H9 (cell line): ENCODE results near the gene HTRA3. TPM values are rescaled to one million over a fixed set of nuclear protein-coding genes. Genes with fewer than 3 reads are reported as not detected.

ENCODE experiments used
- DNase-seq: peaks from one replicate; pipeline ENCODE4 v3.0.0-alpha.2; 2017
- H2AFZ ChIP-seq: one replicate; pipeline ENCODE4 v1.6.1; 2013; ENCODE audit warnings: mild to moderate bottlenecking, low read length, control low read depth, moderate library complexity
- H2AK5ac ChIP-seq: 2 replicates; pipeline ENCODE4 v1.6.1; 2013; ENCODE audit warnings: low read length, control low read depth, mixed read lengths; ENCODE audit not compliant: insufficient read length
- H2BK120ac ChIP-seq: one replicate; pipeline ENCODE4 v1.6.1; 2013; ENCODE audit warnings: low read depth, mild to moderate bottlenecking, low read length, control low read depth, inconsistent platforms; ENCODE audit not compliant: poor library complexity, severe bottlenecking
- H2BK12ac ChIP-seq: 2 replicates; pipeline ENCODE4 v1.6.1; 2013; ENCODE audit warnings: low read length, control low read depth, mixed read lengths, low read depth; ENCODE audit not compliant: insufficient read length
- H2BK15ac ChIP-seq: 2 replicates; pipeline ENCODE4 v1.6.1; 2013; ENCODE audit warnings: low read depth, low read length, control low read depth
- H2BK20ac ChIP-seq: one replicate; pipeline ENCODE4 v1.6.1; 2013; ENCODE audit warnings: low read depth, mild to moderate bottlenecking, low read length, control low read depth, inconsistent platforms; ENCODE audit not compliant: poor library complexity, severe bottlenecking
- H2BK5ac ChIP-seq: 2 replicates; pipeline ENCODE4 v1.6.1; 2013; ENCODE audit warnings: low read length, control low read depth, mixed read lengths; ENCODE audit not compliant: insufficient read length
- H3K14ac ChIP-seq: 2 replicates; pipeline ENCODE4 v1.6.1; 2013; ENCODE audit warnings: low read length, control low read depth; ENCODE audit not compliant: insufficient read depth
- H3K18ac ChIP-seq: 2 replicates; pipeline ENCODE4 v1.6.1; 2013; ENCODE audit warnings: low read depth, mild to moderate bottlenecking, mixed read lengths, low read length, control low read depth; ENCODE audit not compliant: insufficient read length
- H3K23ac ChIP-seq: 2 replicates; pipeline ENCODE4 v1.6.1; 2013; ENCODE audit warnings: low read length, control low read depth, mixed read lengths, low read depth; ENCODE audit not compliant: insufficient read length
- H3K23me2 ChIP-seq: 2 replicates; pipeline ENCODE4 v1.6.1; 2013; ENCODE audit warnings: low read depth, mild to moderate bottlenecking, mixed read lengths, low read length, control low read depth; ENCODE audit not compliant: insufficient read length, poor library complexity, severe bottlenecking
- H3K27ac ChIP-seq: 2 replicates; pipeline ENCODE4 v1.5.1; 2013; ENCODE audit warnings: low read length, control low read depth, mixed read lengths, low read depth; ENCODE audit not compliant: insufficient read length
- H3K27me3 ChIP-seq: 2 replicates; pipeline ENCODE4 v1.6.1; 2013; ENCODE audit warnings: low read length, control low read depth, inconsistent platforms; ENCODE audit not compliant: insufficient read depth
- H3K4ac ChIP-seq: 2 replicates; pipeline ENCODE4 v1.6.1; 2013; ENCODE audit warnings: low read depth, mild to moderate bottlenecking, control low read depth, inconsistent platforms, low read length, moderate library complexity
- H3K4me1 ChIP-seq: 2 replicates; pipeline ENCODE4 v1.6.1; 2013; ENCODE audit warnings: low read length, control low read depth, inconsistent platforms; ENCODE audit not compliant: insufficient read depth
- H3K4me2 ChIP-seq: 2 replicates; pipeline ENCODE4 v1.6.1; 2013; ENCODE audit warnings: low read length, control low read depth, mixed read lengths; ENCODE audit not compliant: insufficient read length, insufficient read depth
- H3K56ac ChIP-seq: 2 replicates; pipeline ENCODE4 v1.6.1; 2013; ENCODE audit warnings: low read depth, mild to moderate bottlenecking, mixed read lengths, low read length, control low read depth; ENCODE audit not compliant: insufficient read length
- H3K79me1 ChIP-seq: 2 replicates; pipeline ENCODE4 v1.6.1; 2013; ENCODE audit warnings: low read depth, mild to moderate bottlenecking, moderate library complexity, low read length, control low read depth, inconsistent platforms; ENCODE audit not compliant: insufficient read depth, poor library complexity, severe bottlenecking
- H3K79me2 ChIP-seq: 2 replicates; pipeline ENCODE4 v1.6.1; 2013; ENCODE audit warnings: low read length, control low read depth, inconsistent platforms; ENCODE audit not compliant: insufficient read depth
- H3K9ac ChIP-seq: 2 replicates; pipeline ENCODE4 v1.6.1; 2013; ENCODE audit warnings: low read length, control low read depth, mixed read lengths; ENCODE audit not compliant: insufficient read length; ENCODE audit errors: extremely low read depth
- H3K9me3 ChIP-seq: one replicate; pipeline ENCODE4 v1.6.1; 2013; ENCODE audit warnings: low read depth, low read length, inconsistent platforms; ENCODE audit not compliant: control insufficient read depth
- H3T11ph ChIP-seq: one replicate; pipeline ENCODE4 v1.6.1; 2013; ENCODE audit warnings: mild to moderate bottlenecking, low read length, control low read depth, inconsistent platforms
- H4K20me1 ChIP-seq: one replicate; pipeline ENCODE4 v1.6.1; 2013; ENCODE audit not compliant: control insufficient read depth, insufficient read length, insufficient read depth
- H4K5ac ChIP-seq: 2 replicates; pipeline ENCODE4 v1.6.1; 2013; ENCODE audit warnings: low read depth, mild to moderate bottlenecking, mixed read lengths, low read length, control low read depth; ENCODE audit not compliant: insufficient read length
- H4K8ac ChIP-seq: replicated peaks from 2 replicates; pipeline ENCODE4 v1.6.1; 2013; ENCODE audit warnings: low read length, control low read depth, mixed read lengths, low read depth; ENCODE audit not compliant: insufficient read length
- H4K91ac ChIP-seq: 2 replicates; pipeline ENCODE4 v1.6.1; 2013; ENCODE audit warnings: low read depth, mild to moderate bottlenecking, moderate library complexity, mixed read lengths, low read length, control low read depth; ENCODE audit not compliant: insufficient read length
- H3K27ac Mint-ChIP-seq, 3 experiments: 2 replicates in 2 of 3; 3 replicates in 1 of 3; pipeline ENCODE4 v1.8.0; 2020 to 2021; ENCODE audit warnings: mixed read lengths in 3 of 3, mild to moderate bottlenecking in 1 of 3, moderate library complexity in 1 of 3
- H3K27me3 Mint-ChIP-seq: 2 replicates; pipeline ENCODE4 v1.8.0; 2021; ENCODE audit warnings: low read depth, mild to moderate bottlenecking, moderate library complexity, mixed read lengths
- H3K36me3 Mint-ChIP-seq, 3 experiments: 2 replicates in 2 of 3; 3 replicates in 1 of 3; pipeline ENCODE4 v1.8.0; 2020 to 2021; ENCODE audit warnings: low read depth in 3 of 3, mixed read lengths in 3 of 3; ENCODE audit not compliant: insufficient read depth in 1 of 3
- H3K4me1 Mint-ChIP-seq, 2 experiments: 2 replicates each; pipeline ENCODE4 v1.8.0; 2020; ENCODE audit warnings: mixed read lengths in 2 of 2
- H3K4me3 Mint-ChIP-seq, 2 experiments: 2 replicates in 1 of 2; 3 replicates in 1 of 2; pipeline ENCODE4 v1.8.0; 2020 to 2021; ENCODE audit warnings: mild to moderate bottlenecking in 2 of 2, mixed read lengths in 2 of 2, moderate library complexity in 1 of 2
- H3K9me3 Mint-ChIP-seq, 2 experiments: 2 replicates in 1 of 2; 3 replicates in 1 of 2; pipeline ENCODE4 v1.8.0; 2020; ENCODE audit warnings: mild to moderate bottlenecking in 2 of 2, mixed read lengths in 2 of 2, moderate library complexity in 1 of 2
- CTCF ChIP-seq: fragments of 200-600 bp; sonication (generic); conservative IDR thresholded peaks from 3 replicates; pipeline ENCODE4 v1.8.0; 2021; ENCODE audit warnings: antibody characterized with exemption, mild to moderate bottlenecking
- WGBS: extraction: QIAGEN DNeasy Blood & Tissue Kit; methylation state at CpG from one replicate; pipeline ENCODE4 v1.1.7; 2013; ENCODE audit warnings: missing lambda C conversion rate, low lambda C conversion rate, mixed read lengths; ENCODE audit not compliant: insufficient read length; ENCODE audit errors: extremely low coverage; 5-methylcytosine and 5-hydroxymethylcytosine counted together
- total RNA-seq: library from RNA; stranded (reverse); gene quantifications from 2 replicates; pipeline ENCODE4 v1.2.1, GENCODE V29; 2021

HTRA3 gene
- total RNA-seq, 1 experiment from 2014 or later = 3.0 TPM

DNA sequence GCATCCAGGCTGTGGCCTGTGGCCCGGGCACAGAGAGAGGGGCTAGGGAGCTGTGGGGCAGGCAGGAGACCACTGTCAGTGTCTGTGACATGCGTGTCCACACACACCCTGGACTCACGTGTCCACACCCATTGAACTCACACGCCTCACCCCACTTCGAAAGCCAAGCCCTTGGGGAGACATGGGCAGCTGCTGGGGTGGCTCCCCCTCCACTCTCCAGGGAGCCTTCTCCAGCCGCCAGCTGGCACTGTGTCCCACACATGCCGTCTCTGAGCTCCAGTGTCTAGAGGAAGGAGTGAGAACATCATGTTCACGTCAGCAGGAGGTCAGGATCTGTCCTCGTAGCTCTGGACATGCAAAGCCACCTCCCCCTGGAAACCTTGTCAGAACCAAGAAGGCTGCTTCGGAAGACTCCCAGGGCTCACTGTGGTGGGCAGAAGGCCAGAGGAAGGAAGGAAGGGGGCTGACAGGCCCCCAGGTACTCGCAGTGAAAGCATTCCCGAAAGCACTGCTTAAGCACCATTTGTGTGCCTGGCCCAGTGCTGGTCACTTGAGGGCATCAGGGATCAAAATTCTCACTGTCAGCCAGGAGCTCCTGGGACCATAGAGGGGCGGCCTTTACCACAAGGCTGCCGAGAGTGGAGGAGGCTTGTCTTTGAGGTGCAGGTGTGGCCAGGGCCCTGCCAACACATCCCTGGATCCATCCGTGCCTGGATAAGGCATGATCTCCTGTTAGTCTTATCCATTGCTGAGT, 61.4 kb downstream of the HTRA3 start:
- Mint-ChIP-seq H3K4me3 (no peak overlapping the region), H3K27me3 (peaks cover 11% of the 10 kb centered on the region), H3K4me1 (no peaks in the 10 kb centered on the region), H3K36me3 (peaks cover 0 to 3% (median 0%) of the 10 kb centered on the region in 3 experiments; a peak in 3 of 7 replicates), H3K27ac (no peak overlapping the region), H3K9me3 (peaks cover 2 to 7% of the 10 kb centered on the region in 2 experiments; a peak in 4 of 5 replicates)
- Histone ChIP-seq H2BK12ac (no peak overlapping the region), H3K4me1 (no peaks in the 10 kb centered on the region), H3K4ac (no peak overlapping the region), H3K27ac (no peak overlapping the region), H2AFZ (no peak overlapping the region), H3K14ac (no peak overlapping the region), H3K9ac (no peak overlapping the region), H2BK15ac (no peak overlapping the region), H2AK5ac (no peak overlapping the region), H4K20me1 (no peaks in the 10 kb centered on the region), H4K91ac (no peak overlapping the region), H3K23me2 (no peaks in the 10 kb centered on the region), H3K4me2 (no peak overlapping the region), H3K56ac (no peak overlapping the region), H4K8ac (no peak overlapping the region), H3K79me1 (no peaks in the 10 kb centered on the region), H2BK5ac (no peak overlapping the region), H2BK20ac (no peak overlapping the region), H3K9me3 (no peaks in the 10 kb centered on the region), H3K79me2 (no peaks in the 10 kb centered on the region), H3K23ac (no peak overlapping the region), H3T11ph (no peak overlapping the region), H4K5ac (no peak overlapping the region), H3K27me3 (no peaks in the 10 kb centered on the region), H2BK120ac (no peak overlapping the region), H3K18ac (no peak overlapping the region)
- no CpG with 5 or more reads among the region's 15 CpGs for WGBS
- no peak for DNase-seq
- no peak for TF ChIP-seq CTCF
